Activated CD4-positive, alpha-beta T cell treated with anti-CD3 and anti-CD28 coated beads, Interleukin-10, Interleukin-2, amounts not matched to agents 100 ng/mL and 50 ng/mL, durations not matched to agents 16 hours and 8 hours (primary cell): ENCODE measurements around the gene CPNE8.

Source experiments
- DNase-seq: peaks from one replicate; pipeline ENCODE4 v3.0.0-alpha.2; 2020

CPNE8 gene

DNA sequence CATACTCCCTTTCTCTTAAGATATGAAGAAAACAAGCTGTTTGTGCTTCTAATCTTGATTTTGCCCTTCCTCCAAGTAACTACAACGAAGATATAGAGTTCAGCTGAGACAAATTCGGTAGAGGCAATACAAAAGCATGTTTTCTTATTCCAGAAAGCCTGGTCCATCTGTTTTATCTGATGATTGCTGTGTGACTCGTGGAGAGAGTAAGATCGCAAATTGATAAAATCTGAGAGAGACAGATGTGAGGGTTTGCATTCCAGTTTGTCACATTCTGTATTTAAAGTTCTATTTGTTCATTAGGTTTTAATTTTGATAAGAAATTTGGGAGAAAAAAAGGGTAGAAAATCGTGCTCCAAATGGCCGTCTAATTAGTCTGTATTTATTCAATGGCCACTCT, 192.1 kb downstream of the CPNE8 start:
- DNase-seq = no peak

DNA sequence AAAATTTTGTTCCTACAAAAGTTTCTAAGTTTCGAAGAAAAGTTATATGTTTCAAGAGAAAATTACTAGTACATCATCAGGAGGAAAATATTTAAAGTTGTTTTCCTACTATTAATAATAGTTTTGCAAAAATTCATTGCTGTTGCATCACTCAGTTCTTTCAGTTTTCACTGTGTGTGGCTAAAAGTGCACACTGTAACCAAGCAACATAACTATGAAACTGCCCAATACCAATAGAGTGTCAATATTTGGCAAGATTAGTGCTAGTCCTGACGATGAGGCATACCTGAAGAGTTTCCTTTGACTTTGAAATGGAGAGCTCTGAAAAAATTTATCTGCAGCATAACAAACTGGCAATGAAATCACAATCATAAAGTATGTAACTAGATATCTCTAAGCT, 194.3 kb downstream of the CPNE8 start:
- peak; percentile 32 for DNase-seq

DNA sequence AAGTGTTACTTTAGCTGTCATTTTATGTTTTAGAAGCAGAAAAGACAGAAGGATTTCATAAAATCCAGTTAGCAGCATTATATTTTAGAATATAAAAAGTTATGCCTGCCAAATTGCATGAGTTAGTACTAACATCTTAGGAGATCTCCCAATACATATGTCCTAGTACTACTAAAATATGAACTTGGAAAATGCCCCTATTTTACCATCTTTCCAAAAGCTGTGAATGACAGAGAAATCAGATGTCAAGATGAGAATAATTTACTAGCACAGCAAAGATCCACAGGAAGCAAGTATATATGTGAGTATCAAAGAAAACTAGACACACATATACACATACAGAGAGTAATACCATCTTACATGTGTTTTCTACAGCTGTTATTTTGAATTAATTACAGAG, 196.9 kb downstream of the CPNE8 start:
- DNase-seq = no peak

DNA sequence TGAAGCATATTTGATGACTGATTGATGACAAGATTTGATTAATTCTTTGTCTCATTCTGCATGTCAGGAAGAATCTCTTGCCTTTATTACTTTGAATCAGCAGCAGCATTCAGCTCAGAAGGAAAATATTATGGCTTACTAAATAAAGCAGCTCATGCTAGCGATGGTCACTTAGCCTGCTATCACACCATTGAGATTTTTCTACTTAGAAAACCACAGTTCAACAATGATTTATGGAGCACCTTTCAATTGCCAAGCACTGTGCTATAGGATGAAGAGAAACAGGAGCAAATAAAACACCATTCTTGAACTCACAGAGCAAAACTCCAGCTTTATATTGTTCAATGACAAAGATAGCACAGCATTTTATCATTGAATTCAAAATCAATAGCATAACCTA, 197.7 kb downstream of the CPNE8 start:
- no peak for DNase-seq

DNA sequence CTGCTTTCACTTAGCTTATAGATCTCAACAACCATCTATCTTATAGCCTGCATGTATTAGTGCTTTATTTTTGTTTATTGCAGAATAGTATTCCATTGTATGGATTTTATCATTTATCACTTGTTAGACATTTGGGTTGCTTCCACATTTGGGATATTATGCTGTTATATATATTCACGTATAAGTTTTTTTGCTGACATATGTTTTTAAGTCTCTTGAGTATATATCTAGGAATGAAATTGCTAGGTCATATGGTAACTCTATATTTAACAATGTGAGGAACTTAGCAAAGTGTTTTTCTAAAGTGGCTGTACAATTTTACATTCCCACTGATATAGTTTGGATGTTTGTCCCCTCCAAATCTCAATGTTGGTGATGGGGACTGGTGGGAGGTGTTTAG, 208.1 kb downstream of the CPNE8 start:
- DNase-seq = no peak

GRCh38 chr12:38695057-38695456, 210.3 kb downstream of the CPNE8 start:
- no peak for DNase-seq

DNA sequence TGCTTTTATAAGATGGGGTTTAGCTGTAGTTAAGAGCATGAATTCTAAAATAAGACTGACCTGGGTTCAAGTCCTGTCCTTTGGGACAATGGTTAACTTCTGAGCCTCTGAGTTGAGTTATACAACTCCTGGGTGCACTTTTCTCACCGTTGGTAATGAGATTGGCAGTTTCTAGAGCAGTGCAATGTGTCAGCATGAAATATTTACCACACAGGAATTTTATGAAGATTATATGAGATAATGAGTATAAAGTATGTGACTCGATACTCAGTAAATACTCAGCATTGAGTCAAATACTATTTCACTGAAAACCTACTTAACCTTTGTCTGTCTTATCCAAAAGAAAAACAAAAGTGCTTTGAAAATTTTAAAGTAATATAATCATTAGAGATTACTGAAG, 214.2 kb downstream of the CPNE8 start:
- no peak for DNase-seq

GRCh38 chr12:38690646-38691045, 214.7 kb downstream of the CPNE8 start:
- DNase-seq = no peak

DNA sequence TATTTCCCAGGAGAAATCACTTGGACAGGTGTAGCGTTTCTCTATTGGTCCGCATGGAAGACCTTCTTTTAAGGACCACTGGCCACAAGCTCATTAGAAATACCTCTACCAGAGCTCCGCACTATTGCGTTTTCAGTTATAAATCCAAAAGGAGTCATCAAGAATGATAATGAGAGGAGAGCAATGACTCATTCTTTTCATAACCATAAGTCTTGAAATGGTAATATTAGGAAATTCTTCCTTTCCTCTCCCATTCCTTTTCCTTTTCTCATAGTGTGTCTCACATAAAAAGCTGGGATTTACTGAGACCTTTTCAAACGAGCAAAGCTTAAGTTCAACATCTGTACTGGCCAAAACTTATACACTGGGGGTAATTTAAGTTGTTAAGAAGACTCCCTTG, 215.7 kb downstream of the CPNE8 start:
- DNase-seq = no peak

DNA sequence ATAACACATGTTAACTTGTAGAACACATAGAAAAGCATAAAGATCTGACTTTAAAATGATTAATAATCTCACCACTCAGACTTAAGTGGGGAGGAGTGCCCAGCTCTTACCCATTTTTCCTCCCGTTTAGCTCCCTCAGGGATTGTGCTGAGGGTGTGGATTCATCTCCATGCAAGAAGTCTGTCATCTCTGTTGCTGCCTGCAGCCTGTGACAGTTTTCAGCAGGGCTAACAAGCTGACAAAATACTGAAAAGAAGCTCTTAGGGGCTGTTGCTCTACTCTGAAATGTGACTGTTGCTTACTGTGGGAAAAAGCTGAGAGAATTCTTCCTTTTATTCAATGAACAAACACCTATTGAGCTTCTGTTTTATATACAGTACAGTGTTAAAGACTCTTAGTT, 216.2 kb downstream of the CPNE8 start:
- no peak for DNase-seq

DNA sequence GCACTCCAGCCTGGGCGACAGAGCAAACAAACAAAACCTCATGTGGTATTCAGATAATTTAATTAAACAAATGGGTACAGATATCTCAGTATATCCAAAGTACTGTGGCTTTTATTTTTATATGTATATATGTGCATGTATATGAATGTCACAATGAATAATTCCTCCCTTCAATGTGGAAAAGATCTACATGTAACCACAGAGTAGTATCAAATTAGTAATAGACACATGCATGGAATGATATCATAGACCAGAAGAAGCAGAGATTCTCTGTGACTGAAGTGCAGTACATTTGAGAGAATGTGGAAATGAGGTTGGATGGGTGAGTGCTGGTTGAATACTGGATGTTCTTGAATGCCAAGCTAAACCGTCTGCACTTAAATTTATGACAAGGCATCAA, 222.9 kb downstream of the CPNE8 start:
- DNase-seq = no peak

- DNase-seq = no peak
Observed at GRCh38 chr12:38669530-38669929, 235.9 kb downstream of the CPNE8 start.

DNA sequence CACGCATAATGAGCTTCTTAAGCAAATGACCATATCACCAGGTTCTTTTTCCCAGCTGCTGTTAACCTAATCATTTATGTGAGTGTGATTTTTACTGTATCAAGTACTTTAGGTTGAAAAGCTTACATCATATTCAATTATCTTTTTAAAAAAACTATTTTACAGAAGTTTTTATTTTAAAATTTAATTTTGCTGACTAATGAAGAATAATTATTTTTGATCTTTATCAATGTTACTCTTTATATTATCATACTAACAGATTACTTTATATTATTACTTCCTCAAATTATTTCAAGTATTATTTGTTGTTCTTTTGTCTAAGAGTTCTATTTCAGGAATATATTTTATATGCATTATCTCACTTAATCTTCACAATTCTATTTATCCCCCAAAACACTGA, 236.3 kb downstream of the CPNE8 start:
- no peak for DNase-seq

DNA sequence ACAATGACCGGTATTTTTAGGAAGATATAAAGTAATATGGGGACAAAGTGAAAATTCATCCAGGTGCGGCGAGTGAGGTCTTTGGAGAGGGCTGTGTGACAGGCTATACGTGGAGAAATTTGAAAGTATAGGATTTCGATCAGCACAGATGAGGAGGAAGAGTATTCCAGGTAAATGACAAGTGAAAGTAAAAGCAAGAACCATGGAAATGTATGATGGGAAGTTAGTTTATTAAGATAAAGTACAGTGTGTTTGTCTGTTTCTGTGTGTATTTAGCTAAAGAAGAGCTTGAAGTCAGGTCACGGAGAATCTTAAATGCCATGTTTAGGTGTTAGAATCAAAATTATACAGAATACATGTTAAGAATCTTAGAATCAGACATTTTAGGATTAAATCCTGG, 239.0 kb downstream of the CPNE8 start:
- DNase-seq = no peak

DNA sequence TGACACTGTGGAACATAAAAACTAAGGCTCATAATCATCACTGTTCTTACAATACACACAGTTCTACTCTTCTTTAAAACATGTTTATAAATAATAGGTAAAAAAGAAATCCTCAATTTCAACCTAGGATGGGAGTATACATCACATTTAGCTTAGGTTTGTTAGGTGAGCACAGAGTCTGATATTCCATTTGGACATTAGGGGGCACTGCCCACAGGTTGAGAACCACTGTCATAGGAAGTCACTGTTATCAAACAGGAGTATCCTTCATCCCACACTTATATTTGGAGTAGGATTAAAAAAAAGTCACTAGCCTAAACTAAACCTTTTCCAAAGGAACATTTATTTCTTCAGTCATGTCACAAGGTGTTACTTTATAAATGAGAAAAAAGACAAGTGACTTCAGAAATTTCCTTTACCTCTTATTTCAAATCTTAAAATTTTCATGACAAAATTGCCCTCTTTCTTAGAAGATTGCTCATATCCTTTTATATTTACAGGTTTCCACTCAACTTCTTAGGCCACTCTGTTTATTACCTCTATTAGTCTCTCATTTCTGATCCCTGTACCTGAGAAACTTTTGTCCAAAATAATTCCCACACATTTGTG, 240.6 kb downstream of the CPNE8 start:
- DNase-seq = peak; percentile 16

DNA sequence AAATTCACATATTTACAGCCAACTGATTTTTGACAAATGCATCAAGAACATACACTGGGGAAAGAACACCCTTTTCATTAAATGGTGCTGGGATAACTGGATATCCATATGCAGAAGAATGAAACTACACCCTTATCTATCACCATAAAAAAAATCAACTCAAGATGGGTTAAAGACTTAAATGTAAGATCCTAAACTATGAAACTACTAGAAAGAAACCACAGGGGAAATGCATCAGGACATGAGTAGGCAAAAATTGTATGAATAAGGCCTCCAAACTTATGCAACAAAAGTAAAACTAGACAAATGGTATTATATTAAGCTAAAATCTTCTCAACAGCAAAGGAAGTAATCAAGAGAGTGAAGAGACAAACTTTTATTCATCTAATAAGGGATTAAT, 242.6 kb downstream of the CPNE8 start:
- no peak for DNase-seq

- no peak for DNase-seq
Observed at GRCh38 chr12:38653650-38654049, 251.7 kb downstream of the CPNE8 start.

- no peak for DNase-seq
Observed at GRCh38 chr12:38648813-38649212, 256.6 kb downstream of the CPNE8 start.

DNA sequence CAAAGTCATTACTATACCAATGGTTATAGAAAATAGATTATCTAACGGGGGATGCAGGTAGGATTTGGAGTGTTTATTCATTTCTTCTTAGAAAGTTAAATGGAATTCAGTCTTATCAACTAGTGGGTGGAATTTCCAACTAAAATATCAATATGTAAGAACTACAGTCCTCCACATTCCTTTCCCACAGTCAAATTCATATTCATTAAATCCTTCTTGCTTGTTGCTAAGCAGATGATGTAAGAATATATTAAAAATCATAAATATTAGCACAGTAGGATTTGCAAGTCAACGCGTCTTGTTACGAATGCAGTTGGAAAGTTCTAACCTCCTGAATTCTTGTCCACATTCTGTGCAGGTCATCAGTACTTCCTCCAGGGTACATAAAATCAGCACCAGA, 259.2 kb downstream of the CPNE8 start:
- DNase-seq = no peak

- DNase-seq = no peak
Observed at GRCh38 chr12:38639625-38640024, 265.8 kb downstream of the CPNE8 start.

DNA sequence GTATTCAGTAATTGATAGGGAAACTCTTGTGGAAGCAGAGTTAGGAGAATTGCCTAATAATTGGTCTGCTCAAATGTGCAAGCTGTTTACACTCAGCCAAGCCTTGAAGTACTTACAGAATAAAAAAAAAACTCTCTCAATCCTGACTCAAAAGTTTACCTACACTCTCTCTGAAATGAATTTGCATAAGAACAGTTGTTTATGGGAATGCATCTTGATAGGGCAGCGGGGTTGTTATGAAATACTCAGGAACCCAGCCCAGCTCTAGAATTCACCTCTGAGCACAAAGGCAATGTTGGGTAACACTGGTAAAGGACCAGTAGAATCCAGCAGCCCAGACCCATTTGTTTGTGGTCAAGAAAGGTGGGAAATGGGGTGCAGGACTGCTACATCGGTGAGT, 267.0 kb downstream of the CPNE8 start:
- no peak for DNase-seq

GRCh38 chr12:38633511-38633910, 271.9 kb downstream of the CPNE8 start:
- DNase-seq = no peak

GRCh38 chr12:38629064-38629463, 276.3 kb downstream of the CPNE8 start:
- DNase-seq = no peak

DNA sequence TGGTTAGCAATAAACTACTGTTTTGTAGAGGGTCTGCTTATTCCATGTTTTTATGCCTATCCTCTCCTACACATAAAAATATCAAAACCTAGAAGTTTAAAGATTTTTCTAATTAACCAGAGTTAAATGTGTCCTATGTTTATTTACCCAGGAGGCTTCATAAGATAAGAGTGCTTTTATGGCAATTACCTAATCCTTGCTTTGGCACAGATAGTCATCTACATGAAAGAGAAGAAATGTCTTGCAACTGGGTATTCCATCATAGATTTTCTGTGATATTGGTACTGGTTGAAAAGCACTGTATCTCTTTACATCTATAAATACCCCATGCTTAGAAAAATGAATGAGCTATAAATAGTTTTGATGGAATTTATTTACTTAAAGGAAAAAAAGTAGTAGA, 277.1 kb downstream of the CPNE8 start:
- no peak for DNase-seq

GRCh38 chr12:38625306-38625705, 280.1 kb downstream of the CPNE8 start:
- DNase-seq = no peak

GRCh38 chr12:38614171-38614570, 291.2 kb downstream of the CPNE8 start:
- no peak for DNase-seq
